GM23338 (cell line): Measurements from ENCODE around the gene RBCK1.

ENCODE experiments used
- CREB1 ChIP-seq: fragments of 250-450 bp; sonication (Bioruptor Pico); IDR thresholded peaks from 2 replicates; pipeline ENCODE4 v1.5.0; 2020; ENCODE audit warnings: low read depth, mild to moderate bottlenecking, moderate library complexity
- CTCF ChIP-seq, 2 experiments: fragments of 200-600 bp in 1 of 2; sonication (generic) in 1 of 2; conservative IDR thresholded peaks; 2 replicates each; pipeline versions ENCODE4 v1.5.1 to v1.6.1; 2016 to 2017; ENCODE audit warnings: antibody characterized with exemption in 2 of 2, low read depth in 2 of 2, mild to moderate bottlenecking in 2 of 2, moderate library complexity in 1 of 2
- ETS1 ChIP-seq: IDR thresholded peaks from 2 replicates; pipeline ENCODE4 v1.6.1; 2016; ENCODE audit warnings: antibody characterized with exemption
- EZH2 ChIP-seq: fragments of 200-600 bp; sonication (generic); IDR thresholded peaks from one replicate; pipeline ENCODE4 v1.8.0; 2017; ENCODE audit warnings: antibody characterized with exemption, mild to moderate bottlenecking, low read depth; ENCODE audit not compliant: unreplicated experiment
- JUNB ChIP-seq: IDR thresholded peaks from one replicate; pipeline ENCODE4 v1.6.1; 2016; ENCODE audit warnings: antibody characterized with exemption; ENCODE audit not compliant: unreplicated experiment
- NANOG ChIP-seq: IDR thresholded peaks from 2 replicates; pipeline ENCODE4 v1.6.1; 2016; ENCODE audit warnings: antibody characterized with exemption, borderline replicate concordance
- POLR2AphosphoS5 ChIP-seq: IDR thresholded peaks from 2 replicates; pipeline ENCODE4 v1.6.1; 2016; ENCODE audit warnings: antibody characterized with exemption, low read depth
- STAT1 ChIP-seq: IDR thresholded peaks from one replicate; pipeline ENCODE4 v1.6.1; 2016; ENCODE audit warnings: antibody characterized with exemption; ENCODE audit not compliant: unreplicated experiment
- ZNF114 ChIP-seq: fragments of 250-450 bp; sonication (Bioruptor Pico); IDR thresholded peaks from 2 replicates; pipeline ENCODE4 v1.5.0; 2020; ENCODE audit warnings: mild to moderate bottlenecking, moderate library complexity
- TF ChIP-seq, protein P1 (sequence below): IDR thresholded peaks from one replicate; pipeline ENCODE4 v1.6.1; 2018; ENCODE audit warnings: antibody characterized with exemption; ENCODE audit not compliant: unreplicated experiment
- TF ChIP-seq, protein P2 (sequence below): fragments of 250-450 bp; sonication (Bioruptor Pico); IDR thresholded peaks from 2 replicates; pipeline ENCODE4 v1.5.0; 2020; ENCODE audit warnings: mild to moderate bottlenecking, moderate library complexity

DNA sequence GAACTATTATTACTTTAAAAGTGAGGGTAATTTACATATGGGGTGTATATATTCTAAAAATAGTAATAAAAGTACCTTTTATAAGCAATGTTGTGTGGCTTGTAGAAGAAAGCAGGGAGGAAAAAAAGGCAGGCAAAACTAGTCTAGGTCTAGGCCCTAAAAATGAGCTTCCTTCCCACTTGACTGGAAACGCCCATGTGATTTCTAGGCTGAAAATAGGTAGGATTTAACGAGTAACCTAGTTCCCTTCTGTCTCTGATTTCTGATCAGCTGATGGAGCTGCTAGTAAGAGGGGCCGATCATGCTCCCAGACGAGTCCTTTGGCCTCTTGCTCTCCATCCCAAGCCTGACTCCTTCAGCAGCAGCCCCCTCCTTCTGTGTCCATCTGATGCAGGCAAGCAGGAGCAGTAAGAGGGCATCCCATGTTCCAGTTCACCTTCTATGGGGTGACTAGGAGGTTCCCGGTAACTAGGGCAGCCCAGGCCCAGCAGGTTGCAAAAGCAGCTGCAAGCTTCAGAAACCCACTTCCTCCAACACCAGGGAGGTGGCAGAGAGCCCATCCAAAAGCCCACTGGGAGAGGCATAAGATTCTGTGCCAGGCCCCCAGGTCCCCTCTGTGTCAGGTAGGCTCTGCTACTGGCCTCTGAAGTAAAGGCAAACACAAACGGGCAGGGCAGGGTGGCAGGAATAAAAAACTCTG is 29.8 kb downstream of the RBCK1 start:
- TF ChIP-seq CTCF (conservative IDR thresholded peaks at IDR 0.05; ENCODE audit: low read depth in 2 of 2) (no peak), POLR2AphosphoS5 (no peak), ETS1 (no peak), EZH2 (no peak), CREB1 (CRISPR knock-in tag) (no peak), ZNF114 (no peak), STAT1 (no peak), JUNB (no peak), NANOG (no peak)
- TF ChIP-seq, protein P1, sequence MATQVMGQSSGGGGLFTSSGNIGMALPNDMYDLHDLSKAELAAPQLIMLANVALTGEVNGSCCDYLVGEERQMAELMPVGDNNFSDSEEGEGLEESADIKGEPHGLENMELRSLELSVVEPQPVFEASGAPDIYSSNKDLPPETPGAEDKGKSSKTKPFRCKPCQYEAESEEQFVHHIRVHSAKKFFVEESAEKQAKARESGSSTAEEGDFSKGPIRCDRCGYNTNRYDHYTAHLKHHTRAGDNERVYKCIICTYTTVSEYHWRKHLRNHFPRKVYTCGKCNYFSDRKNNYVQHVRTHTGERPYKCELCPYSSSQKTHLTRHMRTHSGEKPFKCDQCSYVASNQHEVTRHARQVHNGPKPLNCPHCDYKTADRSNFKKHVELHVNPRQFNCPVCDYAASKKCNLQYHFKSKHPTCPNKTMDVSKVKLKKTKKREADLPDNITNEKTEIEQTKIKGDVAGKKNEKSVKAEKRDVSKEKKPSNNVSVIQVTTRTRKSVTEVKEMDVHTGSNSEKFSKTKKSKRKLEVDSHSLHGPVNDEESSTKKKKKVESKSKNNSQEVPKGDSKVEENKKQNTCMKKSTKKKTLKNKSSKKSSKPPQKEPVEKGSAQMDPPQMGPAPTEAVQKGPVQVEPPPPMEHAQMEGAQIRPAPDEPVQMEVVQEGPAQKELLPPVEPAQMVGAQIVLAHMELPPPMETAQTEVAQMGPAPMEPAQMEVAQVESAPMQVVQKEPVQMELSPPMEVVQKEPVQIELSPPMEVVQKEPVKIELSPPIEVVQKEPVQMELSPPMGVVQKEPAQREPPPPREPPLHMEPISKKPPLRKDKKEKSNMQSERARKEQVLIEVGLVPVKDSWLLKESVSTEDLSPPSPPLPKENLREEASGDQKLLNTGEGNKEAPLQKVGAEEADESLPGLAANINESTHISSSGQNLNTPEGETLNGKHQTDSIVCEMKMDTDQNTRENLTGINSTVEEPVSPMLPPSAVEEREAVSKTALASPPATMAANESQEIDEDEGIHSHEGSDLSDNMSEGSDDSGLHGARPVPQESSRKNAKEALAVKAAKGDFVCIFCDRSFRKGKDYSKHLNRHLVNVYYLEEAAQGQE: no peak
- TF ChIP-seq, protein P2, sequence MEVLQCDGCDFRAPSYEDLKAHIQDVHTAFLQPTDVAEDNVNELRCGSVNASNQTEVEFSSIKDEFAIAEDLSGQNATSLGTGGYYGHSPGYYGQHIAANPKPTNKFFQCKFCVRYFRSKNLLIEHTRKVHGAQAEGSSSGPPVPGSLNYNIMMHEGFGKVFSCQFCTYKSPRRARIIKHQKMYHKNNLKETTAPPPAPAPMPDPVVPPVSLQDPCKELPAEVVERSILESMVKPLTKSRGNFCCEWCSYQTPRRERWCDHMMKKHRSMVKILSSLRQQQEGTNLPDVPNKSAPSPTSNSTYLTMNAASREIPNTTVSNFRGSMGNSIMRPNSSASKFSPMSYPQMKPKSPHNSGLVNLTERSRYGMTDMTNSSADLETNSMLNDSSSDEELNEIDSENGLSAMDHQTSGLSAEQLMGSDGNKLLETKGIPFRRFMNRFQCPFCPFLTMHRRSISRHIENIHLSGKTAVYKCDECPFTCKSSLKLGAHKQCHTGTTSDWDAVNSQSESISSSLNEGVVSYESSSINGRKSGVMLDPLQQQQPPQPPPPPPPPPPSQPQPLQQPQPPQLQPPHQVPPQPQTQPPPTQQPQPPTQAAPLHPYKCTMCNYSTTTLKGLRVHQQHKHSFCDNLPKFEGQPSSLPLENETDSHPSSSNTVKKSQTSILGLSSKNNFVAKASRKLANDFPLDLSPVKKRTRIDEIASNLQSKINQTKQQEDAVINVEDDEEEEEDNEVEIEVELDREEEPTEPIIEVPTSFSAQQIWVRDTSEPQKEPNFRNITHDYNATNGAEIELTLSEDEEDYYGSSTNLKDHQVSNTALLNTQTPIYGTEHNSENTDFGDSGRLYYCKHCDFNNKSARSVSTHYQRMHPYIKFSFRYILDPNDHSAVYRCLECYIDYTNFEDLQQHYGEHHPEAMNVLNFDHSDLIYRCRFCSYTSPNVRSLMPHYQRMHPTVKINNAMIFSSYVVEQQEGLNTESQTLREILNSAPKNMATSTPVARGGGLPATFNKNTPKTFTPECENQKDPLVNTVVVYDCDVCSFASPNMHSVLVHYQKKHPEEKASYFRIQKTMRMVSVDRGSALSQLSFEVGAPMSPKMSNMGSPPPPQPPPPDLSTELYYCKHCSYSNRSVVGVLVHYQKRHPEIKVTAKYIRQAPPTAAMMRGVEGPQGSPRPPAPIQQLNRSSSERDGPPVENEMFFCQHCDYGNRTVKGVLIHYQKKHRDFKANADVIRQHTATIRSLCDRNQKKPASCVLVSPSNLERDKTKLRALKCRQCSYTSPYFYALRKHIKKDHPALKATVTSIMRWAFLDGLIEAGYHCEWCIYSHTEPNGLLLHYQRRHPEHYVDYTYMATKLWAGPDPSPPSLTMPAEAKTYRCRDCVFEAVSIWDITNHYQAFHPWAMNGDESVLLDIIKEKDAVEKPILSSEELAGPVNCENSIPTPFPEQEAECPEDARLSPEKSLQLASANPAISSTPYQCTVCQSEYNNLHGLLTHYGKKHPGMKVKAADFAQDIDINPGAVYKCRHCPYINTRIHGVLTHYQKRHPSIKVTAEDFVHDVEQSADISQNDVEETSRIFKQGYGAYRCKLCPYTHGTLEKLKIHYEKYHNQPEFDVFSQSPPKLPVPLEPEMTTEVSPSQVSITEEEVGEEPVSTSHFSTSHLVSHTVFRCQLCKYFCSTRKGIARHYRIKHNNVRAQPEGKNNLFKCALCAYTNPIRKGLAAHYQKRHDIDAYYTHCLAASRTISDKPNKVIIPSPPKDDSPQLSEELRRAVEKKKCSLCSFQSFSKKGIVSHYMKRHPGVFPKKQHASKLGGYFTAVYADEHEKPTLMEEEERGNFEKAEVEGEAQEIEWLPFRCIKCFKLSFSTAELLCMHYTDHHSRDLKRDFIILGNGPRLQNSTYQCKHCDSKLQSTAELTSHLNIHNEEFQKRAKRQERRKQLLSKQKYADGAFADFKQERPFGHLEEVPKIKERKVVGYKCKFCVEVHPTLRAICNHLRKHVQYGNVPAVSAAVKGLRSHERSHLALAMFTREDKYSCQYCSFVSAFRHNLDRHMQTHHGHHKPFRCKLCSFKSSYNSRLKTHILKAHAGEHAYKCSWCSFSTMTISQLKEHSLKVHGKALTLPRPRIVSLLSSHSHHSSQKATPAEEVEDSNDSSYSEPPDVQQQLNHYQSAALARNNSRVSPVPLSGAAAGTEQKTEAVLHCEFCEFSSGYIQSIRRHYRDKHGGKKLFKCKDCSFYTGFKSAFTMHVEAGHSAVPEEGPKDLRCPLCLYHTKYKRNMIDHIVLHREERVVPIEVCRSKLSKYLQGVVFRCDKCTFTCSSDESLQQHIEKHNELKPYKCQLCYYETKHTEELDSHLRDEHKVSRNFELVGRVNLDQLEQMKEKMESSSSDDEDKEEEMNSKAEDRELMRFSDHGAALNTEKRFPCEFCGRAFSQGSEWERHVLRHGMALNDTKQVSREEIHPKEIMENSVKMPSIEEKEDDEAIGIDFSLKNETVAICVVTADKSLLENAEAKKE (CRISPR knock-in tag): no peak
